Astrocyte of the cerebellum (primary cell): Measurements from ENCODE around the gene MTIF3.
A peak's percentile ranks its signal among the peaks of the same experiment; 100 is the strongest.

Experiments used
- DNase-seq: peaks from one replicate; pipeline ENCODE4 v3.0.0-alpha.2; 2011; ENCODE audit warnings: low read depth
- H3K4me3 ChIP-seq: 2 replicates; pipeline ENCODE4 v1.5.1; 2011; ENCODE audit warnings: mild to moderate bottlenecking, low read depth, low read length, moderate library complexity
- in situ Hi-C: cut with HindIII; loops from 2 replicates; pipeline ENCODE4 v1.10.0; 2017; ENCODE audit warnings: low sequenced_read_pairs
- TF ChIP-seq, protein P1 (sequence below): IDR thresholded peaks from 2 replicates; pipeline ENCODE4 v1.5.1; 2012; ENCODE audit warnings: low read length, low read depth, moderate library complexity, mild to moderate bottlenecking; ENCODE audit errors: missing control alignments

The MTIF3 gene

DNA sequence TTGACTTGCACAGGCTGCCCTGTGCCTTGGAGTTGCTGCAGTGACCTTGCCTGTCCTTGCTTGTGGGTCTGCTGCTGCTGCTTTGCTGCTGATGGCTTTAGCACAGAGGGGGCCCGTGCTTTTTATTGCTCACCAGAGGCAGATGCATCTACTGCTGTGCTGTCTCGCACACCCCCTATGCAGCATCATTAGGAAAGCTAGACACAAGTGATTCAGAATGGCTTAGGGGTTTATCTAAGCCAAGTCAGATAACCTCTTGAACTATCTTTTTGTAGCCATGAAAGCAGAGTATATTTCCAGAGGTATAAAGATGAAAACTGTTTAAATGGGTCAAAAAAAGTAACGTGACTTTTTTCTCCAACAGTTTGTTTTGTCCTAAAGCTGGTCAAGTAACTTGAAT lies 18.2 kb downstream of the MTIF3 start:
- DNase-seq = no peak
- TF ChIP-seq, protein P1, sequence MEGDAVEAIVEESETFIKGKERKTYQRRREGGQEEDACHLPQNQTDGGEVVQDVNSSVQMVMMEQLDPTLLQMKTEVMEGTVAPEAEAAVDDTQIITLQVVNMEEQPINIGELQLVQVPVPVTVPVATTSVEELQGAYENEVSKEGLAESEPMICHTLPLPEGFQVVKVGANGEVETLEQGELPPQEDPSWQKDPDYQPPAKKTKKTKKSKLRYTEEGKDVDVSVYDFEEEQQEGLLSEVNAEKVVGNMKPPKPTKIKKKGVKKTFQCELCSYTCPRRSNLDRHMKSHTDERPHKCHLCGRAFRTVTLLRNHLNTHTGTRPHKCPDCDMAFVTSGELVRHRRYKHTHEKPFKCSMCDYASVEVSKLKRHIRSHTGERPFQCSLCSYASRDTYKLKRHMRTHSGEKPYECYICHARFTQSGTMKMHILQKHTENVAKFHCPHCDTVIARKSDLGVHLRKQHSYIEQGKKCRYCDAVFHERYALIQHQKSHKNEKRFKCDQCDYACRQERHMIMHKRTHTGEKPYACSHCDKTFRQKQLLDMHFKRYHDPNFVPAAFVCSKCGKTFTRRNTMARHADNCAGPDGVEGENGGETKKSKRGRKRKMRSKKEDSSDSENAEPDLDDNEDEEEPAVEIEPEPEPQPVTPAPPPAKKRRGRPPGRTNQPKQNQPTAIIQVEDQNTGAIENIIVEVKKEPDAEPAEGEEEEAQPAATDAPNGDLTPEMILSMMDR = no peak
- in situ Hi-C loops = no loop called here

GRCh38 chr13:27428160-27428559 lies 22.2 kb downstream of the MTIF3 start:
- no peak overlapping the region for H3K4me3 ChIP-seq
- DNase-seq = no peak
- TF ChIP-seq, protein P1 = no peak
- in situ Hi-C loops = no loop called here

More for the DNA sequence above, 18.2 kb downstream of the MTIF3 start:
- H3K4me3 ChIP-seq = no peak overlapping the region

DNA sequence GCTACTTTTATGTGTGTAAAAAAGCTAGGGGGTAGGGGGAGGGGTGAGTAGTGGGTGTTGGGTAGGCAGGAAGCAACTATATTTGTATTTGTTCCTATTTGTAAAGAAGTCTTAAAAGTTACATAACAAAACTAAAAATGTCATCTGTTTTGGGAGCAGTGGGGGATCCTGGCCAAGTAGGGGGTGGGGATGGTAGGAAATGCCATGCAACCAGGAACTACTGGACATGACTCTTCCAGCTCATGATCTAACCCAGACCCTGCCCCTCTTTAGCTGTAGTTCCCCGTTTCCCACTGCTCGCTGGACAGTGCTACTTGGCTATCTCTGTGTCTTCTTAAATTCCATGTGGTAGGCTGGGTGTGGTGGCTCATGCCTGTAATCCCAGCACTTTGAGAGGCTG lies 22.7 kb downstream of the MTIF3 start:
- in situ Hi-C loops = no loop called here
- TF ChIP-seq, protein P1 = no peak
- H3K4me3 ChIP-seq = no peak overlapping the region
- DNase-seq = no peak

- TF ChIP-seq, protein P1 = peak; percentile 45
- peak; percentile 31 for DNase-seq
- peak overlapping the region; percentile 71 for H3K4me3 ChIP-seq
- in situ Hi-C loops = no loop called here
Observed at GRCh38 chr13:27425918-27426630, 24.3 kb downstream of the MTIF3 start.

DNA sequence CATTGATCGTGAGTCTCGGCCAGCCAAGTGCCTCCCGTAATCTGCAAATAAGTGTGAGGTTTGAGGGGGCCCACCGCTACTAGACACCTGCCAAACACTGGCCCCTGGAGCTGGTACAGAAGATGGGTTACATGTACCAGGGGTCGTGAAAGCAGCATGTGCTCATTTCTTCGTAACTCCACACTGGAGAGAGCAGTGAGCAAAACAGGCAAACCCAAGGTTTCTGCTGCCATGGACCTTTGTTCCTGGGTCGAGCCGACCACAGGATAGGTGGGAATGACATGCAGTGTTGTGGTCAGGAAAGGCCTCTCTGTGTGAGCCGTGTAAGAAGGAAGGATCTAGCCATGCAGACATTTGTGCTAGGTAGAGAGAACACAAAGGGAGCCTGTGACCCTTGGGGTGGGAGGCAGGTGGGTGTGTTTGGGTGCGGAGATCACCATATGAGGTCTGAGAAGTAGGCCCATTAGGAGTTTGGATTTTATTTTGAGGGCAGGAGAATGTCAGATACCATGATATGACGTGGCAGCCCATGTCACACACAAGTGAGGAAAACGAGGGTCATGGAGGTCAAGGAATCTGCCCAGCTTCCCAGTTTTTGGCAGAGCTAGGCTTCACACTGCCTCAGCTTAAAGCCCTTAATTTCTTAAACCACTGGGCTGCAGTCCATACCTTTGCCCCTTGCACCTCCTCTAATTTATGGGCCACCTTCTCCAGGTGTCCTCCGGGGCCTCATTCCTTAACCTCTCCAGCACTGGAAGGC lies 25.0 kb downstream of the MTIF3 start:
- peak overlapping the region; percentile 71 for H3K4me3 ChIP-seq
- in situ Hi-C loops = no loop called here
- no peak for DNase-seq
- TF ChIP-seq, protein P1 = no peak

DNA sequence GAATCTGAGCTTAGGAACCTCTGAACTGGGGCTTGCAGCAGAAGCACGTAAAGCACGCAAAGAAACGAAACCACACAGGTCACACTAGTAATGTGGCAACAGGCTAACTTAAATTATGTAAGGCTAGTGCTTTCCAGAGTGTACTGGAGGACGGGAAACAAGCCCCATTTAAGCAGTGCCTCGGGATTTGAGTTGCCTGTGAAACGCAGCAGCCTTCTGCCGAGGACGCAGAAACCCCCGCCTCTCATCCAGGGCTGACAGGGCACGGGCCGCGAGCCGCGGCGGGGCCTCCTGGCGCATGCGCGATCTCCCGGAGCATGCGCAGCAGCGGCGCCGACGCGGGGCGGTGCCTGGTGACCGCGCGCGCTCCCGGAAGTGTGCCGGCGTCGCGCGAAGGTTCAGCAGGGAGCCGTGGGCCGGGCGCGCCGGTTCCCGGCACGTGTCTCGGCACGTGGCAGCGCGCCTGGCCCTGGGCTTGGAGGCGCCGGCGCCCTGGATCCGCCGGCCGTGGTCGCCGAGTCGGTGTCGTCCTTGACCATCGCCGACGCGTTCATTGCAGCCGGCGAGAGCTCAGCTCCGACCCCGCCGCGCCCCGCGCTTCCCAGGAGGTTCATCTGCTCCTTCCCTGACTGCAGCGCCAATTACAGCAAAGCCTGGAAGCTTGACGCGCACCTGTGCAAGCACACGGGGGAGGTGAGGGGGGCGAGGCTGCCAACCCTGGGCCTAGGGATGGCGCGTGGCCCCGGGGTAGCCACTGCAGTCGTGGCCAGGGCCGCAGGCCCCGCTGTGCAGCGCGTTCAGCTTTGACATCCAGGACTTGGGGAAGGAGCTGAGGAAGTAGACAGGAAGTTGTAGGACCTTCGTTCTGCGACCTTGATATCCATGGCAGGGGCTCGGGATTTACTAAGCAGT lies 25.9 kb downstream of the MTIF3 start, which contains the start of gene GTF3A:
GTF3A (plus strand) TSS at position 374 of the 912 bp plus-strand sequence.
- DNase-seq = peak; percentile 57
- in situ Hi-C loops = no loop called here
- TF ChIP-seq, protein P1 = no peak
- peak within 1 kb of the TSS; percentile 71 for H3K4me3 ChIP-seq
